H1 (cell line): ENCODE measurements around the gene NCKAP1.

Experiments
- ATF3 ChIP-seq: IDR thresholded peaks from 2 replicates; pipeline ENCODE4 v1.6.1; 2011; ENCODE audit warnings: low read depth, mild to moderate bottlenecking, low read length; ENCODE audit not compliant: insufficient read depth
- CHD7 ChIP-seq: fragments of 300-600 bp; sonication (generic); IDR thresholded peaks from 2 replicates; pipeline ENCODE4 v1.7.1; 2012; ENCODE audit warnings: low read length, moderate library complexity, mild to moderate bottlenecking, inconsistent platforms; ENCODE audit not compliant: insufficient replicate concordance
- TBP ChIP-seq: IDR thresholded peaks from 2 replicates; pipeline ENCODE4 v1.6.1; 2011; ENCODE audit warnings: low read depth, low read length, improper control_type of control experiment
- TEAD4 ChIP-seq: IDR thresholded peaks from 2 replicates; pipeline ENCODE4 v1.6.1; 2012; ENCODE audit warnings: low read depth, low read length, inconsistent platforms, mixed read lengths
- TF ChIP-seq, protein P1 (sequence below), 3 experiments: IDR thresholded peaks; 1 replicate in 2 of 3; 2 replicates in 1 of 3; pipeline versions ENCODE4 v1.5.1 to v1.6.1; 2011; ENCODE audit warnings: low read length in 3 of 3, mild to moderate bottlenecking in 3 of 3, inconsistent platforms in 2 of 3, low read depth in 1 of 3, moderate library complexity in 1 of 3; ENCODE audit not compliant: insufficient read depth in 1 of 3; ENCODE audit errors: control extremely low read depth in 1 of 3

GRCh38 chr2:182887093-182887492, 151.2 kb downstream of the NCKAP1 start:
- TF ChIP-seq, protein P1, sequence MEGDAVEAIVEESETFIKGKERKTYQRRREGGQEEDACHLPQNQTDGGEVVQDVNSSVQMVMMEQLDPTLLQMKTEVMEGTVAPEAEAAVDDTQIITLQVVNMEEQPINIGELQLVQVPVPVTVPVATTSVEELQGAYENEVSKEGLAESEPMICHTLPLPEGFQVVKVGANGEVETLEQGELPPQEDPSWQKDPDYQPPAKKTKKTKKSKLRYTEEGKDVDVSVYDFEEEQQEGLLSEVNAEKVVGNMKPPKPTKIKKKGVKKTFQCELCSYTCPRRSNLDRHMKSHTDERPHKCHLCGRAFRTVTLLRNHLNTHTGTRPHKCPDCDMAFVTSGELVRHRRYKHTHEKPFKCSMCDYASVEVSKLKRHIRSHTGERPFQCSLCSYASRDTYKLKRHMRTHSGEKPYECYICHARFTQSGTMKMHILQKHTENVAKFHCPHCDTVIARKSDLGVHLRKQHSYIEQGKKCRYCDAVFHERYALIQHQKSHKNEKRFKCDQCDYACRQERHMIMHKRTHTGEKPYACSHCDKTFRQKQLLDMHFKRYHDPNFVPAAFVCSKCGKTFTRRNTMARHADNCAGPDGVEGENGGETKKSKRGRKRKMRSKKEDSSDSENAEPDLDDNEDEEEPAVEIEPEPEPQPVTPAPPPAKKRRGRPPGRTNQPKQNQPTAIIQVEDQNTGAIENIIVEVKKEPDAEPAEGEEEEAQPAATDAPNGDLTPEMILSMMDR (IDR thresholded peaks at IDR 0.05; ENCODE audit: control extremely low read depth in 1 of 3, insufficient read depth in 1 of 3, low read depth in 1 of 3, low read length in 3 of 3), result no peak
- TF ChIP-seq ATF3, result no peak
- TF ChIP-seq TBP, result no peak
- no peak for TF ChIP-seq CHD7
- no peak for TF ChIP-seq TEAD4
